Activated CD8-positive, alpha-beta T cell treated with anti-CD3 and anti-CD28 coated beads for 36 hours (primary cell): ENCODE data around the gene MIOX. TPM values are rescaled to one million over a fixed set of nuclear protein-coding genes. Genes with fewer than 3 reads are reported as not detected.
A peak's percentile ranks its signal among the peaks of the same experiment; 100 is the strongest.

Experiments used
- ATAC-seq: fragments of 200-7000 bp; cut with Tn5 transposase; one replicate; pipeline ENCODE4 v1.10.0; 2021; ENCODE audit warnings: mild to moderate bottlenecking, moderate library complexity
- CTCF ChIA-PET: fragments of 350-600 bp; sonication (Branson Sonifier 250); formaldehyde crosslinking; loops from one replicate; lab custom pipeline; 2021; ENCODE audit warnings: antibody characterized with exemption; lab: Charles Lee
- POLR2A ChIA-PET: fragments of 350-600 bp; sonication (Branson Sonifier 250); formaldehyde crosslinking; loops from one replicate; lab custom pipeline; 2021; ENCODE audit warnings: antibody characterized with exemption; lab: Charles Lee
- DNase-seq: peaks from one replicate; pipeline ENCODE4 v3.0.0-alpha.2; 2020
- H3K27ac Mint-ChIP-seq: one replicate; pipeline ENCODE4 v1.8.0; 2021; ENCODE audit warnings: mild to moderate bottlenecking, mixed read lengths
- H3K27me3 Mint-ChIP-seq: one replicate; pipeline ENCODE4 v1.8.0; 2021; ENCODE audit warnings: mixed read lengths
- H3K36me3 Mint-ChIP-seq: one replicate; pipeline ENCODE4 v1.8.0; 2021; ENCODE audit warnings: low read depth, mixed read lengths
- H3K4me1 Mint-ChIP-seq: one replicate; pipeline ENCODE4 v1.8.0; 2021; ENCODE audit warnings: low read depth, mixed read lengths
- H3K4me3 Mint-ChIP-seq: one replicate; pipeline ENCODE4 v1.8.0; 2021; ENCODE audit warnings: mild to moderate bottlenecking, moderate library complexity, mixed read lengths
- H3K9me3 Mint-ChIP-seq: one replicate; pipeline ENCODE4 v1.8.0; 2021; ENCODE audit warnings: mixed read lengths
- intact Hi-C: fragments of 100-400 bp; cut with micrococcal nuclease; formaldehyde crosslinking; loops from one replicate; pipeline ENCODE4 v1.10.0; 2022
- total RNA-seq, 2 experiments: library from RNA; stranded (reverse); gene quantifications; one replicate each; pipeline ENCODE4 v1.2.3, GENCODE V29; 2021
- TF ChIP-seq, protein P1 (sequence below): fragments of 200-600 bp; IDR thresholded peaks from one replicate; pipeline ENCODE4 v1.8.0; 2022; ENCODE audit warnings: antibody characterized with exemption, mild to moderate bottlenecking

Gene MIOX
- total RNA-seq, 2 experiments from 2014 or later: 0.29 TPM; not detected in 1

DNA sequence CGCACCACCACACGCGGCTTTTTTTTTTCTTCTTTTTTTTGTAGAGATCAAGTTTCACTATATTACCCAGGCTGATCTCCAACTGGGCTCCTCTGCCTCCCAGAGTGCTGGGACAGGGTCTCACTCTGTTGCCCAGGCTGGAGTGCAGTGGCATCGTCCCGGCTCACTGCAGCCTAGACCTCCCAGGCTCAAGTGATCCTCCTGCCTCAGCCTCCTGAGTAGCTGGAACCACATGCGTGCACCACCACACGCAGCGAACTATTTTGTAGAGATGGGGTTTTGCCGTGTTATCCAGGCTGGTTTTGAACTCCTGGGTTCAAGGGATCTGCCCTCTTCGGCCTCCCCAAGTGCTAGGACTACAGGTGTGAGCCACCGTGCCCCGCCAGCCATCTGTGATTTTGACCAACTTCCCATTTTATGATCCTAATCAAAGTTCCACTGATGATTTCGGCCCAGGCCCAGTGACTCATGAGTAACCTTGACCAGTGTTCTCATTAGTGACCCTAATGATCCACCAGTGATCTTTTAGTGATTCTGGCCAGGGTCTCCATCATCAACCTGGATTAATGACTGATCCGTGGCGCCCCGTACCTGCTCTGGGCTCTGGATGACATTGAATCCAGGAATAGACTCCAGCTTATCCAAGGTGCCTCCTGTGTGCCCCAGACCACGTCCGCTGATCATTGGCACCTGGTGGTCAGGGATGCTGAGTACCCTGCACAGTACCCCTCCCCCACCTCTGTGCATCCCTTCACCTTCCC is 41.4 kb downstream of the MIOX start:
- DNase-seq (no peak), ATAC-seq (no peak)
- peak overlapping the region; percentile 94 for H3K4me3 Mint-ChIP-seq
- H3K4me1 Mint-ChIP-seq: peaks cover 31% of the 10 kb centered on the region
- POLR2A ChIA-PET: interaction anchor here (0.9 to 6.7 kb wide), 12 partner anchors 9 to 98 kb away, joined by 3 to 175 read pairs (median 7); partner anchors contain the start of genes CHKB, KLHDC7B, LMF2 and NCAPH2
- peak overlapping the region; percentile 88 for H3K27ac Mint-ChIP-seq
- no peaks in the 10 kb centered on the region for H3K9me3 Mint-ChIP-seq
- H3K36me3 Mint-ChIP-seq: peaks cover 27% of the 10 kb centered on the region
- intact Hi-C loops: loop anchor here (5.0 kb wide), 1 partner anchor 54 kb away; the partner anchor contains the start of gene CHKB
- no peaks in the 10 kb centered on the region for H3K27me3 Mint-ChIP-seq
- TF ChIP-seq, protein P1, sequence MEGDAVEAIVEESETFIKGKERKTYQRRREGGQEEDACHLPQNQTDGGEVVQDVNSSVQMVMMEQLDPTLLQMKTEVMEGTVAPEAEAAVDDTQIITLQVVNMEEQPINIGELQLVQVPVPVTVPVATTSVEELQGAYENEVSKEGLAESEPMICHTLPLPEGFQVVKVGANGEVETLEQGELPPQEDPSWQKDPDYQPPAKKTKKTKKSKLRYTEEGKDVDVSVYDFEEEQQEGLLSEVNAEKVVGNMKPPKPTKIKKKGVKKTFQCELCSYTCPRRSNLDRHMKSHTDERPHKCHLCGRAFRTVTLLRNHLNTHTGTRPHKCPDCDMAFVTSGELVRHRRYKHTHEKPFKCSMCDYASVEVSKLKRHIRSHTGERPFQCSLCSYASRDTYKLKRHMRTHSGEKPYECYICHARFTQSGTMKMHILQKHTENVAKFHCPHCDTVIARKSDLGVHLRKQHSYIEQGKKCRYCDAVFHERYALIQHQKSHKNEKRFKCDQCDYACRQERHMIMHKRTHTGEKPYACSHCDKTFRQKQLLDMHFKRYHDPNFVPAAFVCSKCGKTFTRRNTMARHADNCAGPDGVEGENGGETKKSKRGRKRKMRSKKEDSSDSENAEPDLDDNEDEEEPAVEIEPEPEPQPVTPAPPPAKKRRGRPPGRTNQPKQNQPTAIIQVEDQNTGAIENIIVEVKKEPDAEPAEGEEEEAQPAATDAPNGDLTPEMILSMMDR: no peak
- CTCF ChIA-PET: interaction anchor here (0.9 to 4.3 kb wide), 5 partner anchors 20 to 92 kb away, joined by 3 to 67 read pairs (median 5); partner anchors contain the start of gene SYCE3

DNA sequence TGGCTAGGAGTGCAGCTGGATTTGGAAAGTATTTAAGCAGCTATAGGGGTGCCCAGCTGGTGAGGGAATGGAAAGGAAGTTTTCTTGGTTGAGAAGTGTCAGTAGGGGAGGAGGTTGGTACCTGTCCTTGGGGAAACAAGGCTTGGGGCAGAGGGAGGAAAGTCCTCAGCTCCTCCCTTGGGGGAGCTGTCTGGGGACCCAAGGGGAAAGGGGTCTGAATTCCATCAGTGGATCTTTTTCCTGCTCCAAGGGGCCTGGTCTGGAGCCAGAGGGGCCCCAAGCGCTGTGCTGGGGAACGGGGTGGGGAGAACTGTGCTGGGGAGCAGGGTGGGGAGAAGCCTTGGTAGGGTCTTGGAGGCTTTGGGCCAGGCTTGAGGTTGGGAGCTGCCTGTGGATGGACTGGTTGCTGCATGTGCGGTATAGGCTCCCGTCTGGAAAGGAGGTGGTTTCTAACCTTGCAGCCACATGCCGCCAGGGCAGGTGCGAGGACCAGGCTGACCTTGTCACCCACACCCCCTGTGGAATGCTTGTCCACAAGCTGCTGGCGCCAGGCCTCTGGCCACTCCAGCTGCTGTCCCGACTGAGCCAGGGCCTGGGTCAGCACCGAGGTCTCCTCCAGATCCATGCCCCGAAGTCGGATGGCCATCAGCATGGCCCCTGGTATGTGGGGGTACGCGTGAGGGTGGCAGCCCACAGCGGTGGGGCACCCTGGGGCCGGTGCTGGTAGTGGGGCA is 42.2 kb downstream of the MIOX start:
- intact Hi-C loops: loop anchor here (5.0 kb wide), 1 partner anchor 53 kb away; the partner anchor contains the start of gene CHKB
- peaks cover 27% of the 10 kb centered on the region for H3K36me3 Mint-ChIP-seq
- DNase-seq: no peak
- H3K9me3 Mint-ChIP-seq: no peaks in the 10 kb centered on the region
- TF ChIP-seq, protein P1: no peak
- ChIA-PET POLR2A (interaction anchor here (1.0 to 6.7 kb wide), 10 partner anchors 10 to 92 kb away, joined by 3 to 175 read pairs (median 11); partner anchors contain the start of genes CHKB, CPT1B, KLHDC7B and LMF2), CTCF (interaction anchor here (0.9 to 2.5 kb wide), 3 partner anchors 19 to 34 kb away, joined by 3 to 13 read pairs (median 5); partner anchors contain the start of gene SYCE3)
- H3K4me1 Mint-ChIP-seq: peaks cover 37% of the 10 kb centered on the region
- H3K27me3 Mint-ChIP-seq: no peaks in the 10 kb centered on the region
- H3K4me3 Mint-ChIP-seq: peak overlapping the region; percentile 94
- H3K27ac Mint-ChIP-seq: peak overlapping the region; percentile 76
- no peak for ATAC-seq

DNA sequence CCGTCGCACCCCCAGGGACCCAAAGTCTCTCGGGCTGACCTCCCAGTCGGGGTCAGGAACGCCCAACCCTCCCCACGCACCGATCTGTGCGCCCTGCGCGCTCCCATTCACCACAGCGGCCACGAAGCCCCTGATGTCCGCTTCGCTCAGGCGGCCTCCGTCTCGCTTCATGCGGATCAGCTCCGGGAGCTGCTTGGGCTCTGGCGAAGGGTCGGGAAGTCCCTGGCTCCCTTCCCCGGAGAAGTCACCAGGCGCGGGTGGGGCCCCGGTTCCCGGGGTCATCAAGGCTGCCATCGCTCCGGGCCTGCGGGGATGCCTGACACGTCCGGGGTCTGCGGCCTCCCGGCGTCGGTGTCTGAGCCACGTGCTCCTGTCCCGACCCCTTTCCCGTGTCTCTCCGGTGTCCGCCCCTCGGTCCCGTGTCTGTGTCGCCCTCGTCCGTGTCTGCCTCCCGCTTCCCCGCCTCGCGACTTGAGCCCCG is 42.8 kb downstream of the MIOX start:
- H3K27ac Mint-ChIP-seq: peak overlapping the region; percentile 76
- no peaks in the 10 kb centered on the region for H3K9me3 Mint-ChIP-seq
- DNase-seq (no peak), ATAC-seq (no peak)
- POLR2A ChIA-PET: interaction anchor here (1.4 to 6.7 kb wide), 6 partner anchors 9 to 91 kb away, joined by 3 to 175 read pairs (median 11); partner anchors contain the start of genes CHKB, CPT1B and KLHDC7B
- TF ChIP-seq, protein P1: no peak
- H3K4me3 Mint-ChIP-seq: peak overlapping the region; percentile 94
- peaks cover 26% of the 10 kb centered on the region for H3K36me3 Mint-ChIP-seq
- no peaks in the 10 kb centered on the region for H3K27me3 Mint-ChIP-seq
- intact Hi-C loops: loop anchor here (5.0 kb wide), 1 partner anchor 53 kb away; the partner anchor contains the start of gene CHKB
- CTCF ChIA-PET: interaction anchor here (0.9 to 2.5 kb wide), 6 partner anchors 10 to 92 kb away, joined by 3 to 13 read pairs (median 4); partner anchors contain the start of genes LMF2, NCAPH2 and SYCE3
- peaks cover 38% of the 10 kb centered on the region for H3K4me1 Mint-ChIP-seq

DNA sequence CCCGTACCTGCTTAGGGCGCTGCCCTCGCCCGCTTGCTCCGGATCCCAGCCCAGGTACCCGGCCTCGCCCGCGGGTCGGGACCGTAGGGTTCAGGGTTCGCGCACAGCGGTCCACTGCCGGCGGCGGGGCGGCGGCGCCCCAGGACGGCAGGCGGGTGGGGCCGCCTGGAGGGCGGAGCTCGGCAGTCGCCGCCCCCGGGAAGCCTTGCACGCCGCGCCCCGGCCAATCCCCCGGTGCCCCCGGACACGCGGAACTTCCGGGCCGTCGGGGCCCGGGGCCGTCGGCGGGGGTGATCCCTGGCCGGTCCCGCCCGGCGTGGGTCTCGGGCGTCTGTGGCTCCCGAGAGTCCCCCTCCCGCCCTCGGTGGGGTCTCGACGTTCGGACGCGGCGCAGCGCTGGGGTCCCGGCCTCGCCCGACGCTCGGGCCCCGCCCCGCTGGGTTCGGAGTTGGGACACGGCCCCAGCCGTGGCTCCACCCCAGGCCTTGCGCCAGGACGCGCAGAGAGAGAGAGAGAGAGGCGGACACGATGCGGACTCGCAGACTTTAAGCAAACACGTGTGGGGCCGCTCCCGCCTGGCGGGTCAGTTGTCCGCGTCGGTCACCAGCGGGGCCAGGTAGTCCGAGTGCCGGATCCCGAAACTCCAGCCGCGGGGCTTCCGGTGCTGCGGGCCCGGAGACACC is 43.4 kb downstream of the MIOX start, which contains the start of gene TYMP:
Gene TYMP (minus strand): TSS at position 116 of the 683 bp plus-strand sequence. CDS start 303 bp downstream, outside the sequence.
- POLR2A ChIA-PET: interaction anchor here (1.4 to 6.7 kb wide), 6 partner anchors 9 to 91 kb away, joined by 3 to 175 read pairs (median 11); partner anchors contain the start of genes CHKB, CPT1B and KLHDC7B
- H3K9me3 Mint-ChIP-seq: no peaks in the 10 kb centered on the region

More for the DNA sequence above, 43.4 kb downstream of the MIOX start, which contains the start of gene TYMP:
- CTCF ChIA-PET: interaction anchor here (1.0 to 2.5 kb wide), 5 partner anchors 9 to 91 kb away, joined by 3 to 13 read pairs (median 5); partner anchors contain the start of genes LMF2, NCAPH2 and SYCE3
- intact Hi-C loops: loop anchor here (5.0 kb wide), 1 partner anchor 52 kb away; the partner anchor contains the start of gene CHKB
- TF ChIP-seq, protein P1: no peak
- DNase-seq (peak; percentile 75), ATAC-seq (peak; percentile 9)
- peaks cover 36% of the 10 kb centered on the region for H3K4me1 Mint-ChIP-seq
- peaks cover 20% of the 10 kb centered on the region for H3K36me3 Mint-ChIP-seq
- H3K27ac Mint-ChIP-seq: peak within 1 kb of the TSS; percentile 98
- peak within 1 kb of the TSS; percentile 94 for H3K4me3 Mint-ChIP-seq
- H3K27me3 Mint-ChIP-seq: no peaks in the 10 kb centered on the region
